Measurements from ENCODE around the gene MXRA7.
"Not testable (repeated sequence)": the region's sequence is repeated elsewhere in the genome, so short reads cannot be mapped to it uniquely, and the experiment has no call there.

The MXRA7 gene

DNA sequence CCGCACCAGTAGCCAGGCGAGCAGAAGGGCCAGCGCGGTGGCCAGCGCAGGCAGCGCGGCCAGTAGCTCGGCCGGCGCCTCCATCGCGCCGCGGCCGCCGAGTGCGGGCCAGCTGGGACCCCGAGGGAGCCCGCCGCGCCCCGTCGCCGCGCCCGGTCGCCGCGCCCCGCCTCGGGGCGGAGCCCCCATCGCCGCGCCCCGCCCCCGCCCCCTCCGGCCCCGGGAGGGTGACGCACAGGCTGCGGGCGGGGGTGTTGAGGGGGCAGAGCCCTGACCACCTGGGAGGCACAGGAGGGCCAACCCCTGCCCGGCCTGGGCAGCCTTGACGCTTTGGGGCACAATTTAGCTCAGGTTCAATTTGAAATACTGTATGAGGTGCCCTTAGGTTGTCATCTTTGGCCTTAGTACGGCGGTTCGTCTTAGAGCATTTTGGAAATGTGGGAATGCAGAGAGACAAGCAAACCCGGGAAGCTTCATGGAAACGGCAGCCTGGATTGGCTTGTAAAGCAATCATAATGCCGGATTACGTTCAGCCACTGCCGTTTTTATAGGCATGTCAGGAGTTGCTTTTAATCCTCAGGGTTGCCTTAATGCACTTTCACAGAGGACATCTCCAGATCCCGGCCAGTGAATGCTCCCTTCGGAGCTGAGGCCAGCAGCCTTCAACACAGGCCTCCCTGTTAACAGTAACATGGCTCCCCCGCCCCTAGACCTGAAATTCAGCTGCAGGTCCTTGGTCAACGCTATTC lies at the start of gene MXRA7:
MXRA7 (minus strand) TSS at position 103 of the 749 bp plus-strand sequence; CDS start at position 84, 19 bp downstream.
- DNase-seq (ENCODE audit: low spot score): peak; percentile 88

- DNase-seq (ENCODE audit: low spot score): no peak
These were observed 47.8 kb upstream of the MXRA7 start for GRCh38 chr17:76758570-76758969.

DNA sequence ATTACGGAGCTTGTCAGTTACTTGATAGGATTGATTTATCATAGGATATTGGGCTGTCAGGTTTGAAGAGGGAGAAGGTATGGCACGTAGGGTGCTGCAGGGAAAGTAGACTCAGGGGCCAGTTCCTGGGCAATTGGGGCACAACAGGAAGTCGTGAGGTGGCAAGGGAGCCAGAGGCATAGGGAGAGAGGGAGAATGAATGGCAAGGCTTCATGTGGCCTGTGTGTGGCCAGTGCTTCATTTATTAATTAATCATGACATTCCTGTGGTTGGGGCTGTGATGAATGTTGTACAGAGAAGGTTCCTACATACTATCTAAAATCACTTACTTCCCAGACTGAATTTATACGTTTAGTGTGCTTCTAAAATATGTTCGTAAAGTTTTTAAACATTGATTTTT lies 46.5 kb upstream of the MXRA7 start:
- no peak for DNase-seq (ENCODE audit: low spot score)

DNA sequence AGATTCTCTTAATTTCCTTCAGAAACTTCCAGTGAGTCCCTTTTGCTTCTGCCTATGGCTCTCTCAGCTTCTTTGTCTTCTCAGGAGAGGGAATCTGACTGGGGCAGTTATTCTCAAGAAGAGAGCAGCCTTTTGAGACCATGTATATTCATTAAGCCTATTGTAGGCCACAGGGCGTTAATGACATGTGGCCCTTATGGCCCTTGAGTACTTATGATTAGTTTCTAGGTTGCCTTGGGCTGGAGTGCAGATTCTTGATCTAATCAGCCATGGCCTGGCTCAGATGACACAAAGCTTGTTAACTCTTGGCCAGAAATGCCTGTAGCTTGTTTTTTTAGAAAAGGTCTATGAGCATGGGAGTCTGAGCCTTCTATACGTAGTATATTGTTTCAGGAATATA lies 44.5 kb upstream of the MXRA7 start:
- DNase-seq (ENCODE audit: low spot score): no peak

- DNase-seq (ENCODE audit: low spot score): no peak
These were observed 42.5 kb upstream of the MXRA7 start for GRCh38 chr17:76753061-76753961.

- DNase-seq (ENCODE audit: low spot score): no peak
These were observed 41.2 kb upstream of the MXRA7 start for GRCh38 chr17:76752006-76752405.

- no peak for DNase-seq (ENCODE audit: low spot score)
These were observed 40.7 kb upstream of the MXRA7 start for GRCh38 chr17:76751416-76751993.

DNA sequence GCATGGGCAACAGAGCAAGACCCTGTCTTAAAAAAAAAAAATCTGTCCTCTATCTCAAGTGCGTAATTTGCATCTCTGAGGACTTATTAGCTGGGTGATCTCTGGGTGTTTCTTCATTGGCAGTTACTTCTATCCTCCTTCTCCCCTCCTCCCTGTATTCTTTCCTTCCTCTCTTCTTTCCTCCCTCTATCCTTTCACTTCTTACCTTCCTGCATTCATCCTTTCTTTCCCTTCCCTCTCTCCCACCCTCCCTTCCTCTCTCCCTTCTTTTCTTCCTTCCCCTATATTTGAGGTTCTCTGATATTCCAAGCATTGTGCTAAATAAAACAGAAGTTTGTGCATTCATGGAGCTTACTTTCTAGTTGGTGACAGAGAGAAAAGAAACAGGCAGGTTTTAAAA lies 37.9 kb upstream of the MXRA7 start:
- DNase-seq (ENCODE audit: low spot score): no peak

DNA sequence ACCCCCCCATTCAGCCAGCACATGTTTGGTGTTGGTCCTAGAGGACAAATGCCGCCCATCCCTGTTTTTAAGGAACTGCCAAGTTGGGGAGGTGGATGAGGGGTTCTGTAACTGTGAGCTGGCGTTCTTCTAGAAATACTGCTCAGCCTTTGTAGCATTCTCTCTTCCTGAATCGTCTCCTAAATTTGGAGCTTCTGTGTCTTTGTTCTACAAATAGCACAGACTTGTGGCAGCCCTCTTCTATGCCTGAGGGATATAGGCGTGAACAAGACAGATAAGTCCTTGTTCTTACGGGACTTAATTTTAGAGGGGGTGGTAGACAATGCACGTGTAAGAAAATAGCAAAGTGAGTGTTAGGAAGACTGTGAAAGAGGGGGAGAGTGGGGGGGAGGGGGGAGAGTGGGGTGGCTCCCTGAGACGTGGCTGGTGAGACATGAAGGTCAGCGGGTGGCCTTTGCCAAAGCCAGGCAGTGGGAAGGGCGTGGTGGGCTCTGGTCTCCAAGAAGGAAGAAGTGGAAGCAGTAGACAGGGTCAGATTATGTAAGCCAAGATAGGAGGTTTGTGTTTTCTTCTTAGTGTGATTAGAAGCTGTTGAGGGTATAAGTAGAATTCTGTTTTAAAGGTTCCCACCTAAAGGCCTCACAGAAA lies 37.1 kb upstream of the MXRA7 start:
- DNase-seq (ENCODE audit: low spot score): no peak

DNA sequence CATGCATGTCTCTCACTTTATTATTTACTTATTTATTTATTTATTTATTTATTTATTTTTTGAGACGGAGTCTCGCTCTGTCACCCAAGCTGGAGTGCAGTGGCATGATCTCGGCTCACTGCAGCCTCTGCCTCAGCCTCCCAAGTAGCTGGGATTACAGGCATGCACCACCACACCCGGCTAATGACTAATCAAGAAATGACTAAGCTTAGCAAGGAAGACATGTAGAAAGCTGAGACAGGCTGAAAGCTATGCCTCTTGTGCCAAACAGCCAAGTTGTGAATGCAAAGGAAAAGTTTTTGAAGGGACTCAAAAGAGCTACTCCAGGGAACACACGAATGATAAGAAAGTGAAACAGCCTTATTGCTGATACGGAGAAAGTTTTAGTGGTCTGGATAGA lies 35.0 kb upstream of the MXRA7 start:
- DNase-seq (ENCODE audit: low spot score): not testable (repeated sequence)

GRCh38 chr17:76744747-76745146 lies 34.0 kb upstream of the MXRA7 start:
- DNase-seq (ENCODE audit: low spot score): no peak

DNA sequence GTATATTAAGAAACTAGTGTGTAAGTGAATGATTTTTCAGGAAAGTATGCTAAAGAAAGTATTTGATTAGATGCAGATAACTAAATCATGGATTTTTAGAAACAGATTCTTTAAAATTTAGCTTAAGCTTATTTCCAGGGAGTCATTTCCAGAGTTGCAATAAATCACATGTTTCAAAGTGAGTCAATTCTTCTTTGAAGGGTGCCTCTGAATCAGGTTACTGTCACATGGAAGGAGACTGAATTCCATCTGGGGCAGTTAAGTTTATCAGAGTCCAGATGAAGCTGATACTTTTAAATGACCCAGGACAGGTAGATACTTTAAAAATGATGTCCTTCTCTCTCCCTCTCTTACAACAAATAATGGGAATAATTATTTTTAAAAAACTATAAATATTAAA lies 32.2 kb upstream of the MXRA7 start:
- no peak for DNase-seq (ENCODE audit: low spot score)

DNA sequence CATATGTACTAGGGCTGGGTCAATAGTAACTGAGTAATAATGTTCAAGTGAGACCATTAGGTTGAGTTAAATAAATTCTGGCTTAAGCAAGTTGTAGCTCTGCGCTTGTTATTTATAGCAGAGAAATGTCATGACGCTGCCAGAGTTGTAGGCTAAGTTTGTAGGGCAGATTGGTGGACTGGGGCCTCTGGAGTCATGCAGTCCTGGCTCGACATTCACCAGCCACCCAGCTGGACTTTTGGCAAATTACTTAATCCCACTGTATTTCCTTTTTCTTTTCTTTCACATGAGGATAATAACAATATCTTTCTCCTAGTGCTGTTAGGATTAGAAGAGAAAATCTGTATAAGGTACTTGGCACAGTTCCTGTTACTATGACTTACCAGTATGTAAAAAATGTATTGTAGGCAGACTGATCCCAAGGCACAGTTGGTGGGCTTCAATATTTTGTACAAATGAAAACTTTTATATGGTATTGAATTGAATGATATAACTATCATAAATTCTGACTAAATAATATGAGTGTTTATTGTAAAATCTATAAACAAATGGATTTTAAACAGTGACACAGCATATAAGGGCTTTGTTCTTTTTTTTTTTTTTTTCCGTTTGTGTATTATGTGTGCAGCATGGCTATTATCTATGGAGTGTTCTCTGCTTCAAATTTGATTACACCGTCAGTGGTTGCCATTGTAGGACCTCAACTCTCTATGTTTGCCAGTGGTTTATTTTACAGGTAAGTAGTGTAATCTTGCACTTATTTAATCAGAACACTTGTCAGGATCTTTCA lies 29.8 kb upstream of the MXRA7 start:
- no peak for DNase-seq (ENCODE audit: low spot score)

- not testable (repeated sequence) for DNase-seq (ENCODE audit: low spot score)
These were observed 28.9 kb upstream of the MXRA7 start for GRCh38 chr17:76739568-76740115.

DNA sequence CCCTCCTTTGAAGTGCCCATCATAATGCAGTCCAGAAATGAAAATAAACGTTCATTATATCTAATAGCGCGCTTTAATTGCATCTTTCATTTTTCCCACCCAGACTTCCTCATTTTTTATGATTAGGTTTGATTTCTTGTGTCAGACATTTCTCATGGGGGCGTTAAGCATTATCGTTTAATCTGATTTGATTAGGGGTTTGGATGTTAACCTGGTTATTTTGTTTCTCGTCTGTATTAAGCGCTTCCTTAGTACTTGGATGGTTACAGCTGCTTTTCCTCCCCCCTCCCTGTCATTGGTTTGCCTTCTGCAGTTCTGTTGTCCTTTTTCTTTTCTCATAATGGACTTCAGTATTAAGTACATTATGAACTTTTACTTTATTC lies 27.7 kb upstream of the MXRA7 start:
- DNase-seq (ENCODE audit: low spot score): no peak

GRCh38 chr17:76737676-76738467 lies 27.1 kb upstream of the MXRA7 start, which contains the start of gene MFSD11:
MFSD11 (plus strand) TSS chr17:76738119; CDS start chr17:76738353, 234 bp downstream.
- DNase-seq (ENCODE audit: low spot score): peak; percentile 97

DNA sequence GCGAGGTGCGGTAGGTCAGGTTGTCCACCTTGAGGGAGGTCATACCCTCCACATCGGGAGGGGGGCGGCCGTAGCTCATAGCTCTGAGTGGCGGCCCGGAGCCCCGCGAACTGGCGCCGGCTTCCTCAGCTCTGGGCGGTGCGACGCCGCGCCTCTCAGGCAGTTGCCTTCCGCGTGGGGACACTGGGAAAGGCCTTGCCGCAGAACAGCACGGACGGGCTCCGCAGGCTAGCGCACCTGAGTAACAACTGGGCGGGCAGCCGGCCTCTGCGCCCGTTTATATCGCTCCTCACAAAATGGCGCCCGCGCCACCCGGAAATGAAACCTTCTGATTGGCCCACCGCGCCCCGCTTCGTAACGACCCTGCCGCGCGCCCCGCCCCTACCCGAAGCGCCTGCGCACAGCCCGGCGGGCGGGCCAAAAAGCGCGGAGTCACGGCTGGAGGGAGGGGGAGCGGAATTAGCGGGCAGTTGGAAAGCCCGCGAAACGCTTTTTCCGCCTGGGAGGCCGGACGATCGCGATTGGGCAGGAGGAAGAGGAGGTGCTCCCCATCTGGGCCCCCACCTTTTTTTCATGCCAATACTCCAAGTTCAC lies 26.4 kb upstream of the MXRA7 start, which contains the start of gene SRSF2:
SRSF2 (minus strand) TSS at position 250 of the 594 bp plus-strand sequence; CDS start at position 79, 171 bp downstream.
- peak; percentile 100 for DNase-seq (ENCODE audit: low spot score)

GRCh38 chr17:76736349-76737081 lies 25.8 kb upstream of the MXRA7 start:
- peak; percentile 87 for DNase-seq (ENCODE audit: low spot score)

All from left forelimb (tissue), 1 donor.